Tibial nerve (tissue), 4 donors: Measurements from ENCODE around the gene SLC66A2.

Source experiments
- EP300 ChIP-seq, 2 donors: sonication (generic); formaldehyde crosslinking; IDR thresholded peaks; one replicate each; pipeline ENCODE4 v1.6.1; 2017; ENCODE audit warnings: antibody characterized with exemption in 2 of 2, mild to moderate bottlenecking in 1 of 2
- TF ChIP-seq, protein P1 (sequence below), 5 experiments: fragments of 200-600 bp in 3 of 5; fragments of 450-650 bp in 2 of 5; sonication (generic) in 3 of 5; IDR thresholded peaks; one replicate each; pipeline ENCODE4 v1.5.1; 2016 to 2019; ENCODE audit warnings: antibody characterized with exemption in 5 of 5, mild to moderate bottlenecking in 3 of 5, moderate library complexity in 2 of 5

DNA sequence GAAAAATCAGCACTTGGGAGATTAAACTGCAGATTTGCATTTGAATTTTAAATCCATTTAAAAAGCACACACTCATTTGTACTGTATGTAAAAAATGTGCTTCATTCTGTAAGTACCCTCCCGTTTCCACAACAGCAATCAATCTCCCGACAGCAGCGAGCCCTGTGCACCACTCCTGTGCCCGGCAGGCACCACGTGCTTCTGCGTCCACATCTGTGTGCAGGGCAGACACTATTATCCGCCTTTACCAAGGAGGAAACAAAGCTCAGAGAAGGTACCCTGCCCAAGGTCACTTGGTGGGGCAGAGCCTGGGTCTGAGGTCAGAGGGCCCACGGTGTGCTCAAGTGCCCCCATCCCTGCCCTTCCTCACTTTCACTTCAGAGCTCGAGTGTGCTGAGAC is 20.5 kb upstream of the SLC66A2 start:
- no peak for TF ChIP-seq EP300 (IDR thresholded peaks at IDR 0.05)
- TF ChIP-seq, protein P1, sequence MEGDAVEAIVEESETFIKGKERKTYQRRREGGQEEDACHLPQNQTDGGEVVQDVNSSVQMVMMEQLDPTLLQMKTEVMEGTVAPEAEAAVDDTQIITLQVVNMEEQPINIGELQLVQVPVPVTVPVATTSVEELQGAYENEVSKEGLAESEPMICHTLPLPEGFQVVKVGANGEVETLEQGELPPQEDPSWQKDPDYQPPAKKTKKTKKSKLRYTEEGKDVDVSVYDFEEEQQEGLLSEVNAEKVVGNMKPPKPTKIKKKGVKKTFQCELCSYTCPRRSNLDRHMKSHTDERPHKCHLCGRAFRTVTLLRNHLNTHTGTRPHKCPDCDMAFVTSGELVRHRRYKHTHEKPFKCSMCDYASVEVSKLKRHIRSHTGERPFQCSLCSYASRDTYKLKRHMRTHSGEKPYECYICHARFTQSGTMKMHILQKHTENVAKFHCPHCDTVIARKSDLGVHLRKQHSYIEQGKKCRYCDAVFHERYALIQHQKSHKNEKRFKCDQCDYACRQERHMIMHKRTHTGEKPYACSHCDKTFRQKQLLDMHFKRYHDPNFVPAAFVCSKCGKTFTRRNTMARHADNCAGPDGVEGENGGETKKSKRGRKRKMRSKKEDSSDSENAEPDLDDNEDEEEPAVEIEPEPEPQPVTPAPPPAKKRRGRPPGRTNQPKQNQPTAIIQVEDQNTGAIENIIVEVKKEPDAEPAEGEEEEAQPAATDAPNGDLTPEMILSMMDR (IDR thresholded peaks at IDR 0.05) = no peak
